Urothelium cell line (cell line): ENCODE data around the gene ZBTB3.
"Not testable (repeated sequence)": the region's sequence is repeated elsewhere in the genome, so short reads cannot be mapped to it uniquely, and the experiment has no call there.

Experiments
- DNase-seq: peaks from one replicate; pipeline ENCODE4 v3.0.0; 2011; ENCODE audit warnings: low spot score, mixed read lengths
- FAIRE-seq: peaks from 2 replicates; lab custom pipeline; 2011; peaks lifted over from hg19 to GRCh38; lab: Jason Lieb, UNC

The ZBTB3 gene

GRCh38 chr11:62716816-62717215 lies 37.1 kb downstream of the ZBTB3 start:
- DNase-seq (no peak), FAIRE-seq (no peak)

GRCh38 chr11:62716206-62716605 lies 37.8 kb downstream of the ZBTB3 start:
- no peak for FAIRE-seq
- DNase-seq = no peak

- DNase-seq = no peak
- FAIRE-seq = no peak
These were observed 38.5 kb downstream of the ZBTB3 start for GRCh38 chr11:62715150-62716130.

- DNase-seq (no peak), FAIRE-seq (no peak)
These were observed 40.6 kb downstream of the ZBTB3 start for GRCh38 chr11:62713343-62713742.

- FAIRE-seq (no peak), DNase-seq (no peak)
These were observed 41.1 kb downstream of the ZBTB3 start for GRCh38 chr11:62712861-62713260.

GRCh38 chr11:62712276-62712812 lies 41.6 kb downstream of the ZBTB3 start:
- FAIRE-seq = no peak
- no peak for DNase-seq

GRCh38 chr11:62710001-62710345 lies 44.0 kb downstream of the ZBTB3 start:
- no peak for FAIRE-seq
- no peak for DNase-seq

- FAIRE-seq (no peak), DNase-seq (no peak)
These were observed 44.5 kb downstream of the ZBTB3 start for GRCh38 chr11:62709247-62710000.

GRCh38 chr11:62708793-62709192 lies 45.2 kb downstream of the ZBTB3 start:
- no peak for DNase-seq
- FAIRE-seq = no peak

GRCh38 chr11:62708392-62708791 lies 45.6 kb downstream of the ZBTB3 start:
- no peak for DNase-seq

GRCh38 chr11:62707277-62707861 lies 46.6 kb downstream of the ZBTB3 start, which contains the start of the genes BSCL2 and GNG3:
TSS of gene BSCL2 (minus strand) at chr11:62707424. CDS start at chr11:62707195, 229 bp downstream.
TSS of gene GNG3 (plus strand) at chr11:62707676. CDS start at chr11:62708296, 620 bp downstream.
- no peak for DNase-seq

More at GRCh38 chr11:62708392-62708791, 45.6 kb downstream of the ZBTB3 start:
- FAIRE-seq = no peak

GRCh38 chr11:62706850-62707247 lies 47.1 kb downstream of the ZBTB3 start:
- FAIRE-seq (no peak), DNase-seq (no peak)

More at GRCh38 chr11:62707277-62707861, 46.6 kb downstream of the ZBTB3 start, which contains the start of the genes BSCL2 and GNG3:
- no peak for FAIRE-seq

- DNase-seq = no peak
- no peak for FAIRE-seq
These were observed 47.8 kb downstream of the ZBTB3 start for GRCh38 chr11:62705880-62706849.

- DNase-seq (no peak), FAIRE-seq (no peak)
These were observed 48.5 kb downstream of the ZBTB3 start for GRCh38 chr11:62705413-62705812.

GRCh38 chr11:62703921-62704320 lies 50.0 kb downstream of the ZBTB3 start:
- DNase-seq, FAIRE-seq: not testable (repeated sequence)

- FAIRE-seq (no peak), DNase-seq (no peak)
These were observed 51.7 kb downstream of the ZBTB3 start for GRCh38 chr11:62702246-62702645.
